GM12865 (cell line): ENCODE data around the gene ENC1.

ENCODE experiments used
- DNase-seq: peaks from one replicate; pipeline ENCODE4 v3.0.0; 2010; ENCODE audit warnings: low read depth
- H3K4me3 ChIP-seq: 2 replicates; pipeline ENCODE4 v1.5.1; 2011; ENCODE audit warnings: mild to moderate bottlenecking, low read depth, low read length, control low read depth
- TF ChIP-seq, protein P1 (sequence below): IDR thresholded peaks from 2 replicates; pipeline ENCODE4 v1.5.1; 2011; ENCODE audit warnings: low read length, control low read depth, low read depth, inconsistent platforms; ENCODE audit not compliant: insufficient read depth; ENCODE audit errors: missing control alignments

ENC1 gene

DNA sequence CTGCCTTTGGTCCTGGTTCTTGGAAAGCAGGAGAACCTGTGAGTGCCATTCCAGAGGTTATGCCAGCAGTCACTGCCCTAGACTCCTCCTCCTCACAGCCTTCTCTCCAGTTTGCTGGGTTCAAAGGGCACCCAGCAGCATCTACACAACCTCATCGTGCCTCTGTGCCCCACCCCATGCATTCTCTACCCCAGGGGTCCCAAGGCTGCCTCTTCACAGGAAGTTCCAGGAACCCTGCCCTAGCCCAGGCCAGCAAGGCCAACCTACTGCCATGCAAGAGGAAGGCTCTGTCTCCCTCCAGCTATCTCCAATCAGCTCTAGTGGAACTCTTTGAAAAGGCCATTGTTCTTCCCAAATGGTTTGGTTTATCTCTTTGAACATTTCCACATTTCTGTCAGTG, 21.2 kb downstream of the ENC1 start:
- no peak for DNase-seq
- no peak overlapping the region for H3K4me3 ChIP-seq
- TF ChIP-seq, protein P1, sequence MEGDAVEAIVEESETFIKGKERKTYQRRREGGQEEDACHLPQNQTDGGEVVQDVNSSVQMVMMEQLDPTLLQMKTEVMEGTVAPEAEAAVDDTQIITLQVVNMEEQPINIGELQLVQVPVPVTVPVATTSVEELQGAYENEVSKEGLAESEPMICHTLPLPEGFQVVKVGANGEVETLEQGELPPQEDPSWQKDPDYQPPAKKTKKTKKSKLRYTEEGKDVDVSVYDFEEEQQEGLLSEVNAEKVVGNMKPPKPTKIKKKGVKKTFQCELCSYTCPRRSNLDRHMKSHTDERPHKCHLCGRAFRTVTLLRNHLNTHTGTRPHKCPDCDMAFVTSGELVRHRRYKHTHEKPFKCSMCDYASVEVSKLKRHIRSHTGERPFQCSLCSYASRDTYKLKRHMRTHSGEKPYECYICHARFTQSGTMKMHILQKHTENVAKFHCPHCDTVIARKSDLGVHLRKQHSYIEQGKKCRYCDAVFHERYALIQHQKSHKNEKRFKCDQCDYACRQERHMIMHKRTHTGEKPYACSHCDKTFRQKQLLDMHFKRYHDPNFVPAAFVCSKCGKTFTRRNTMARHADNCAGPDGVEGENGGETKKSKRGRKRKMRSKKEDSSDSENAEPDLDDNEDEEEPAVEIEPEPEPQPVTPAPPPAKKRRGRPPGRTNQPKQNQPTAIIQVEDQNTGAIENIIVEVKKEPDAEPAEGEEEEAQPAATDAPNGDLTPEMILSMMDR = no peak

DNA sequence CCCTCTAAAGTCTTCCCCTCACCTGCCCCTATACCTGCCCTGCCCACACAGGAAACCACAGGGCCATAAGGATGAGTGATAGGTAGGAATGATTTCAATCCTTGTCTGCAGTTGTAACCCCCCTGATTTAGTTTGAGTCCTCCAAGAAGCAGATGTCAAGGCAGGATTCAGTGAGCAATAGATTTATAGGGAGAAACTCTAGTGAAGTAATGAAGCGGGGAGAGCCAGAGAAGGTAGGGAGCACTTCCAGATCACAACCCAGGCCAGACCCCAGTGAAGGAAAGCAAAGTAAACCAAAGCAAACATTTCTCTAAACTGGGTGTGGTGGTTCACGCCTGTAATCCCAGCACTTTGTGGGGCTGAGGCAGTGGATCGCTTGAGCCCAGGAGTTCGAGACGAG, 22.4 kb downstream of the ENC1 start:
- no peak overlapping the region for H3K4me3 ChIP-seq
- no peak for DNase-seq
- TF ChIP-seq, protein P1 = no peak

DNA sequence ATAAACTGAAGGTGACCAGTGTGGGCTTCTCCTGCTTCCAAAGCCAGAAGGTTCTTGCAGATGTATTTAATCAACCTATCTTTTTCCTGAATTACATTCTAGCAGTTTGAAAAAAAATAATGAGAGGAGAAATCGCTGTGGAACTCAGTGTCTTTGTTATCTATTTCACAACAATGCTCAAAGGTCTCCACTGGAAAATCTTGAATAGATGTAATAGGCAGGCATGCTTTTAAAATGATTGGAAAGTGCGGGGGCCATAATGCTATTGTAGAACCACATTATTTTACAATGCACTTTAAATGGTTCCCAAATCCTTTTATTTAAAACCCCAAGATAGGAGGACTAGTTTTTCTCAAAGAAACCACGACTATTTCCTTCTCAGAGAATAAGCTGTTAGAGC, 23.3 kb downstream of the ENC1 start:
- TF ChIP-seq, protein P1 = no peak
- H3K4me3 ChIP-seq = no peak overlapping the region
- no peak for DNase-seq

DNA sequence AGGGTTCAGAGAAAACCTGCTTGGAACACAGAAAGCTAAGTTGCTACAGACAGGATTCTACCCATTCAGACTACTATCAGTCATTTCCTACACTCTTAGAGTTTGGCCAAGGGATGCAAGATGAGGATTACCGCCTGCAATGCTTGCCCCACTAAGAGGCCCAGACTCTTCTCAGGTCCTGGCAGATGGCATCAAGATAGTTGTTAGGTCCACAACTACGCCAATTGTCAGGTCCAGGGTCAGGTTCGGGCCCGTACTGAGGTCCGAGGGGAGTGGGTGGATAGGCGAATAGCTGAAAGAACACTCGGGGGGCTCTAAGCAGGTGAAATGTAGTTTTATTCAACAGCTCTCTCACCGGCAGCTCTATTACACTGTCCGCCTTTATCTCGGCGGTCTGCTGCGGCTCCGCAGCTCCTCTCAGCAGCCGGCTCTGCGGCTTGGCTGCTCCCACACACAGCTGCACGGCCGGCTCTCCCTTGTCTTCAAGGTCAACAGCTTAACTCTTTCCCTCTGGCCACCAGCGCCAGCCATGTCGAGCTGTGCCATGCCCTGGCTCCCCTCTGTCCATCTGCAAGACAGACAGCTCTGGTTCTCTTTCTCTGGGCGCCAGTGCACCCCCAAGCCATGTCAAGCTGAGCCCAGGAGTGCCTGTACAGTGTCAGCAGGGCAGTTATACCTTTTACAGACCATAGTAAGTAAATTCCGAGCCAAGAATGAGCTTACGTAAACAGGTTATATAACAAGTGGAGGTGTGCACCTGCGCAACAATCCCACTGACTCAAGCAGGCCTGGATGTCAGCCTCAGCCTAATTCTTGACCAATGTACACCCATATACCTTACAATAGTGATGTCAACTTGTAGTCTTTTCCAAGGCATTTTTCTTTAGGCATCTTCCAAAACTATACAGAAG, 24.0 kb downstream of the ENC1 start:
- no peak for DNase-seq
- no peak overlapping the region for H3K4me3 ChIP-seq
- TF ChIP-seq, protein P1 = no peak

DNA sequence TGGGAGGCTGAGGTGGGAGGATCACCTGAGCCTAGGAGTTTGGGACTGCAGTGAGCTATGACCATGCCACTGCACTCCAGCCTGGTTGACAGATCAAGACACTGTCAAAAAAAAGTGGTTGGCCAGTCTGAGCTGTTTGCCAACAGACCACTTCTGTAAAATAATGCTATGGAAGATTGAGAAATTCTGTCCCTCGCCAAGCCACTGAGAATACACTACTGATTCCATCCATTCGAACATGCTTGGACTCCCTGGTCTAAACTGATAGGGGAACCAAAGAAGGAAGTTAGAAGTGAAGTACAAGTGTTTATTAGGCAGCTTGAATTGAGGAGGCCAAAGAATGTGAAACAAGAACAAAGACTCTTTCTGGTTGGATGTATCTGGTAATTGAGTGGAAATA, 27.2 kb downstream of the ENC1 start:
- TF ChIP-seq, protein P1 = no peak
- H3K4me3 ChIP-seq = no peak overlapping the region
- no peak for DNase-seq

DNA sequence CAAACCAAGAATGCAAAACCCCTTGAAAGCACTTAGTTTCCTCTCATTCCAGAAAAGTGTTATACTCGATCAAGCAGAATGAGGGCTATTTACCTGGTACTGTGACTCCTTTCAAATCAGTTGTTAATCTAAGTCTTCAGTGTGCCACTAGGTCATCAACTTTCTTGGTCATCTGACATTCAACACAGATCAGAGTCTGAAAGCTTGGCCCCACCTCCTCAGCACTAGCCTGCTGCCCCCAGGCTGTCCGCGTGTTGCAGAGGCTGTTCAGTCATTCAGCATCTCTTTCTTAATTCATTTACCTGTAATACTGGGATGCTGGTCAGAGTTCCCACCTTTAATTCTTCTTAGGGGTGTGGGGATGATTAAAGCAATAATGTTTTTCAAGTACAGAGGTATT, 28.5 kb downstream of the ENC1 start:
- no peak overlapping the region for H3K4me3 ChIP-seq
- TF ChIP-seq, protein P1 = no peak
- DNase-seq = no peak
